ENCODE measurements around the gene CCDC106.

Gene CCDC106

GRCh38 chr19:55641426-55642152, 6.4 kb upstream of the CCDC106 start (continued):
- TF ChIP-seq ZNF658 (tag by site-specific recombination; IDR thresholded peaks at IDR 0.05) (no peak), IKZF3 (tag by site-specific recombination; IDR thresholded peaks at IDR 0.05) (no peak), ZNF585B (tag by site-specific recombination; IDR thresholded peaks at IDR 0.05) (no peak), ZNF785 (tag by site-specific recombination; IDR thresholded peaks at IDR 0.05) (no peak), SCRT2 (tag by site-specific recombination; IDR thresholded peaks at IDR 0.05) (no peak), ZNF701 (tag by site-specific recombination; IDR thresholded peaks at IDR 0.05) (no peak), ZBTB17 (tag by site-specific recombination; IDR thresholded peaks at IDR 0.05) (no peak), KLF7 (tag by site-specific recombination; IDR thresholded peaks at IDR 0.05; ENCODE audit: borderline replicate concordance) (no peak), ZBTB1 (tag by site-specific recombination; IDR thresholded peaks at IDR 0.05) (no peak), ZNF324 (tag by site-specific recombination; IDR thresholded peaks at IDR 0.05) (no peak), TRIM28 (IDR thresholded peaks at IDR 0.05; ENCODE audit: borderline replicate concordance, low read length) (no peak), ZNF157 (tag by site-specific recombination; IDR thresholded peaks at IDR 0.05) (no peak), ZNF510 (tag by site-specific recombination; IDR thresholded peaks at IDR 0.05; ENCODE audit: insufficient replicate concordance) (no peak), ZEB2 (tag by site-specific recombination; IDR thresholded peaks at IDR 0.05) (0 out of 2 replicates have a peak, but pooled peaks have one; percentile 10), ZNF266 (tag by site-specific recombination; IDR thresholded peaks at IDR 0.05; ENCODE audit: low read depth) (no peak), ZNF768 (tag by site-specific recombination; IDR thresholded peaks at IDR 0.05) (no peak), OSR2 (tag by site-specific recombination; IDR thresholded peaks at IDR 0.05) (no peak), ZNF433 (tag by site-specific recombination; IDR thresholded peaks at IDR 0.05; ENCODE audit: low read depth) (no peak), ZNF23 (tag by site-specific recombination; IDR thresholded peaks at IDR 0.05; ENCODE audit: borderline replicate concordance) (no peak), ZNF148 (tag by site-specific recombination; IDR thresholded peaks at IDR 0.05; ENCODE audit: borderline replicate concordance) (no peak), ZNF37A (tag by site-specific recombination; IDR thresholded peaks at IDR 0.05) (no peak), KLF1 (tag by site-specific recombination; IDR thresholded peaks at IDR 0.05) (no peak), ZNF76 (tag by site-specific recombination; IDR thresholded peaks at IDR 0.05; ENCODE audit: borderline replicate concordance, low read depth) (0 out of 2 replicates have a peak, but pooled peaks have one; percentile 43), ZNF292 (tag by site-specific recombination; IDR thresholded peaks at IDR 0.05; ENCODE audit: borderline replicate concordance, low read depth) (no peak), ZNF112 (tag by site-specific recombination; IDR thresholded peaks at IDR 0.05) (no peak)
- TF ChIP-seq, protein P1, sequence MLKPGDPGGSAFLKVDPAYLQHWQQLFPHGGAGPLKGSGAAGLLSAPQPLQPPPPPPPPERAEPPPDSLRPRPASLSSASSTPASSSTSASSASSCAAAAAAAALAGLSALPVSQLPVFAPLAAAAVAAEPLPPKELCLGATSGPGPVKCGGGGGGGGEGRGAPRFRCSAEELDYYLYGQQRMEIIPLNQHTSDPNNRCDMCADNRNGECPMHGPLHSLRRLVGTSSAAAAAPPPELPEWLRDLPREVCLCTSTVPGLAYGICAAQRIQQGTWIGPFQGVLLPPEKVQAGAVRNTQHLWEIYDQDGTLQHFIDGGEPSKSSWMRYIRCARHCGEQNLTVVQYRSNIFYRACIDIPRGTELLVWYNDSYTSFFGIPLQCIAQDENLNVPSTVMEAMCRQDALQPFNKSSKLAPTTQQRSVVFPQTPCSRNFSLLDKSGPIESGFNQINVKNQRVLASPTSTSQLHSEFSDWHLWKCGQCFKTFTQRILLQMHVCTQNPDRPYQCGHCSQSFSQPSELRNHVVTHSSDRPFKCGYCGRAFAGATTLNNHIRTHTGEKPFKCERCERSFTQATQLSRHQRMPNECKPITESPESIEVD (tag by site-specific recombination; IDR thresholded peaks at IDR 0.05): no peak
- TF ChIP-seq, protein P2, sequence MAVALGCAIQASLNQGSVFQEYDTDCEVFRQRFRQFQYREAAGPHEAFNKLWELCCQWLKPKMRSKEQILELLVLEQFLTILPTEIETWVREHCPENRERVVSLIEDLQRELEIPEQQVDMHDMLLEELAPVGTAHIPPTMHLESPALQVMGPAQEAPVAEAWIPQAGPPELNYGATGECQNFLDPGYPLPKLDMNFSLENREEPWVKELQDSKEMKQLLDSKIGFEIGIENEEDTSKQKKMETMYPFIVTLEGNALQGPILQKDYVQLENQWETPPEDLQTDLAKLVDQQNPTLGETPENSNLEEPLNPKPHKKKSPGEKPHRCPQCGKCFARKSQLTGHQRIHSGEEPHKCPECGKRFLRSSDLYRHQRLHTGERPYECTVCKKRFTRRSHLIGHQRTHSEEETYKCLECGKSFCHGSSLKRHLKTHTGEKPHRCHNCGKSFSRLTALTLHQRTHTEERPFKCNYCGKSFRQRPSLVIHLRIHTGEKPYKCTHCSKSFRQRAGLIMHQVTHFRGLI (tag by site-specific recombination; IDR thresholded peaks at IDR 0.05): no peak
- TF ChIP-seq, protein P3, sequence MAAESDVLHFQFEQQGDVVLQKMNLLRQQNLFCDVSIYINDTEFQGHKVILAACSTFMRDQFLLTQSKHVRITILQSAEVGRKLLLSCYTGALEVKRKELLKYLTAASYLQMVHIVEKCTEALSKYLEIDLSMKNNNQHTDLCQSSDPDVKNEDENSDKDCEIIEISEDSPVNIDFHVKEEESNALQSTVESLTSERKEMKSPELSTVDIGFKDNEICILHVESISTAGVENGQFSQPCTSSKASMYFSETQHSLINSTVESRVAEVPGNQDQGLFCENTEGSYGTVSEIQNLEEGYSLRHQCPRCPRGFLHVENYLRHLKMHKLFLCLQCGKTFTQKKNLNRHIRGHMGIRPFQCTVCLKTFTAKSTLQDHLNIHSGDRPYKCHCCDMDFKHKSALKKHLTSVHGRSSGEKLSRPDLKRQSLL (tag by site-specific recombination; IDR thresholded peaks at IDR 0.05): no peak
- TF ChIP-seq, protein P4, sequence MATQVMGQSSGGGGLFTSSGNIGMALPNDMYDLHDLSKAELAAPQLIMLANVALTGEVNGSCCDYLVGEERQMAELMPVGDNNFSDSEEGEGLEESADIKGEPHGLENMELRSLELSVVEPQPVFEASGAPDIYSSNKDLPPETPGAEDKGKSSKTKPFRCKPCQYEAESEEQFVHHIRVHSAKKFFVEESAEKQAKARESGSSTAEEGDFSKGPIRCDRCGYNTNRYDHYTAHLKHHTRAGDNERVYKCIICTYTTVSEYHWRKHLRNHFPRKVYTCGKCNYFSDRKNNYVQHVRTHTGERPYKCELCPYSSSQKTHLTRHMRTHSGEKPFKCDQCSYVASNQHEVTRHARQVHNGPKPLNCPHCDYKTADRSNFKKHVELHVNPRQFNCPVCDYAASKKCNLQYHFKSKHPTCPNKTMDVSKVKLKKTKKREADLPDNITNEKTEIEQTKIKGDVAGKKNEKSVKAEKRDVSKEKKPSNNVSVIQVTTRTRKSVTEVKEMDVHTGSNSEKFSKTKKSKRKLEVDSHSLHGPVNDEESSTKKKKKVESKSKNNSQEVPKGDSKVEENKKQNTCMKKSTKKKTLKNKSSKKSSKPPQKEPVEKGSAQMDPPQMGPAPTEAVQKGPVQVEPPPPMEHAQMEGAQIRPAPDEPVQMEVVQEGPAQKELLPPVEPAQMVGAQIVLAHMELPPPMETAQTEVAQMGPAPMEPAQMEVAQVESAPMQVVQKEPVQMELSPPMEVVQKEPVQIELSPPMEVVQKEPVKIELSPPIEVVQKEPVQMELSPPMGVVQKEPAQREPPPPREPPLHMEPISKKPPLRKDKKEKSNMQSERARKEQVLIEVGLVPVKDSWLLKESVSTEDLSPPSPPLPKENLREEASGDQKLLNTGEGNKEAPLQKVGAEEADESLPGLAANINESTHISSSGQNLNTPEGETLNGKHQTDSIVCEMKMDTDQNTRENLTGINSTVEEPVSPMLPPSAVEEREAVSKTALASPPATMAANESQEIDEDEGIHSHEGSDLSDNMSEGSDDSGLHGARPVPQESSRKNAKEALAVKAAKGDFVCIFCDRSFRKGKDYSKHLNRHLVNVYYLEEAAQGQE (tag by site-specific recombination; IDR thresholded peaks at IDR 0.05): no peak
